ENCODE measurements around the gene SOHLH1. TPM values are rescaled to one million over a fixed set of nuclear protein-coding genes. Genes with fewer than 3 reads are reported as not detected.

The SOHLH1 gene
- total and polyA plus RNA-seq, 12 donors: not detected

DNA sequence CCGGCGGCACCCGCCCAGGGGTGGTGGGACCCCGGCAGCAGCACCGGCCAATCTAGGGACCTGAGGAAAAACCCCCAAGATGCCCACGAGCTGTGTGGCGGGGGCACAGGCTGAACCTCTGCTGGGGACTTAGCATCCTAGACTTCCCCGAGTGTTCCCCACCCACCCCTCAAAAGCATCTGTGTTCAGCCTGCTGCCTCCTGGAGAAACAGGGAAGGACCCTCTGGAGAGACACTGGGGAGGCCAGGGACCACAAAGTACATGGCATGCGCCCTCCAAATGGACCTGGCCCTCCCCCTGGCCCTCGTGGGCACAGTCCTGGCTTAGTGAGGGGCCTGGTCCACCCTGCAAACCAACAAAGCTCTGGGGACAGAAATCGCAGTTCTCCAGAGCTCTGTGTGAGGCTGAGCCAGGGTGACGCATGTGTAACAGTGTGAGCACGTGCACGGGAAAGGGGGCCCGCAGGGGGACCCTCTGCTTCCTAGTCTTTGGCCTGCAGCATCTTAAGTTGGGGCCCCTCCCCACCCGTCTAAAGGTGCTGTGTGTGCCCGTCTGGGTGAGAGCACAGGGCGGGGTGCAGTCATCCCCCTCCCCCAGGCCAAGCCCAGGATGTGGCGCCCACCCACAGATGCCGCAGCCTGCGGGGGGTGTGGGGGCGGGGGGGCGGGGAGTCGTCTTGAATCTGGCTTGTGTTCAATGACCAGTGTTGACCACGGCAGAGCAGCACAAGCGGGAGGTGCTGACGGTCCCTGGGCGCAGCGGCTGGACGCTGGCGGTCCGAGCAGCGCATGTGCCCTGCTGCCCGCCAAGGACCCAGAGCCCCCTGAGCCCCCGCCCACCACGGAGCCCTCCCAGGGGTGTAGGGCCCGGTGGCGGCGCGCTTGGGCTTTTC, 2.0 kb upstream of the SOHLH1 start:
- DNase-seq: no peak
- Histone ChIP-seq H3K4me3 (peak overlapping the region in 7 of 10 donors; percentile 7 to 38 (median 20)), H3K27ac (no peak overlapping the region), H3K27me3 (peaks cover 5 to 47% (median 43%) of the 10 kb centered on the region in 7 donors), H3K36me3 (no peaks in the 10 kb centered on the region), H3K9me3 (no peaks in the 10 kb centered on the region), H3K4me1 (peaks cover 0 to 28% (median 11%) of the 10 kb centered on the region in 9 donors)
- TF ChIP-seq, protein P1, sequence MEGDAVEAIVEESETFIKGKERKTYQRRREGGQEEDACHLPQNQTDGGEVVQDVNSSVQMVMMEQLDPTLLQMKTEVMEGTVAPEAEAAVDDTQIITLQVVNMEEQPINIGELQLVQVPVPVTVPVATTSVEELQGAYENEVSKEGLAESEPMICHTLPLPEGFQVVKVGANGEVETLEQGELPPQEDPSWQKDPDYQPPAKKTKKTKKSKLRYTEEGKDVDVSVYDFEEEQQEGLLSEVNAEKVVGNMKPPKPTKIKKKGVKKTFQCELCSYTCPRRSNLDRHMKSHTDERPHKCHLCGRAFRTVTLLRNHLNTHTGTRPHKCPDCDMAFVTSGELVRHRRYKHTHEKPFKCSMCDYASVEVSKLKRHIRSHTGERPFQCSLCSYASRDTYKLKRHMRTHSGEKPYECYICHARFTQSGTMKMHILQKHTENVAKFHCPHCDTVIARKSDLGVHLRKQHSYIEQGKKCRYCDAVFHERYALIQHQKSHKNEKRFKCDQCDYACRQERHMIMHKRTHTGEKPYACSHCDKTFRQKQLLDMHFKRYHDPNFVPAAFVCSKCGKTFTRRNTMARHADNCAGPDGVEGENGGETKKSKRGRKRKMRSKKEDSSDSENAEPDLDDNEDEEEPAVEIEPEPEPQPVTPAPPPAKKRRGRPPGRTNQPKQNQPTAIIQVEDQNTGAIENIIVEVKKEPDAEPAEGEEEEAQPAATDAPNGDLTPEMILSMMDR (IDR thresholded peaks at IDR 0.05): no peak
- WGBS, 2 donors: 23 to 24% methylated on average over 40 of the region's 40 CpGs
- ATAC-seq: peak in 1 of 8 donors; percentile 4
- intact Hi-C loops (cut with DNase I): loop anchor here in 3 of 10 donors (5.0 to 10.0 kb wide), 2 partner anchors 206 to 423 kb away; partner anchors contain the start of gene CAMSAP1 (in 1 of the 3)

DNA sequence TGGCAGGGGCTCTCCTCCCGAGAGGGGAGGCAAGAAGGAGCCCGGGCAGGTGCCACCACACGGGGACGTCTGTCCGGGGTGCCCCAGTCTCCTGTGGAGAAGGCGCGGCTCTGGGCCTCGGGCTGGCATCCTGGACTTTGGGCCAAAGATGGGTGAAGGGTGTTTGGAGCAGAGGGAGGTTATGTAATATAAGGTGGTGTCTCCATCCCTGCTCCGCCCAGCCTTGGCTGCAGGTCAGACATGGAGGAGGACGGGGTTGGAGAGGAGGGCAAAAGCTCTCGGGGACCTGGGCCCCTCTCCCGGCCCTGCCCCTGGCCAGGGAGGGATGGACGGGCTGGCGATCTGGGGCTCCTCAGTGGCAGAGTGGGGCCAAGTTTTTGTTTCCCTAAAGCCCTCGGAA, 1.2 kb upstream of the SOHLH1 start:
- Histone ChIP-seq H3K4me3 (no peak overlapping the region), H3K4me1 (peaks cover 0 to 27% (median 11%) of the 10 kb centered on the region in 9 donors), H3K27ac (no peak overlapping the region), H3K27me3 (peaks cover 5 to 47% (median 41%) of the 10 kb centered on the region in 7 donors), H3K36me3 (no peaks in the 10 kb centered on the region), H3K9me3 (no peaks in the 10 kb centered on the region)
- ATAC-seq: no peak
- DNase-seq: no peak
- WGBS, 2 donors: 69 to 74% methylated on average over 15 of the region's 15 CpGs
- TF ChIP-seq, protein P1 (IDR thresholded peaks at IDR 0.05): no peak
- intact Hi-C loops (cut with DNase I): loop anchor here in 3 of 10 donors (5.0 to 10.0 kb wide), 2 partner anchors 207 to 424 kb away; partner anchors contain the start of gene CAMSAP1 (in 1 of the 3)

DNA sequence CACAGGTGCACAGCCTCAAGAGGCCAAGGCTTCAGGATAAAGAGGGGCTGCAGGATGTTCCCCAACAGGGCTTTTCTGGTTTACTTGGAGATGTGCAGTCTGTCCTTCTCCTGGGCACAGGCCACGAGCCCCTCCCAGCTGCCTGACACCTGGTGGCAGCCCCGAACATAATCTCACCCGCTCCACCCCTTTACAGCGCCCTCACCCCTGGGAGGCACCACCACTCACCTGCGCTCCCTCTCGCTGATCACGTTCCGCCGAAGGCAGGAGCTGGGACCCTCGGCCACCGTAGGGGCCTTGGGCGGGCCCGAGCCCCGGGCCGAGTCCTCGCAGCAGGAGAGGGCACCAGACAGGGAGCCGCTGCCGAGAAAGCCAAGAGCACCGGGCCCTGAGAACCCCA, 514 bp downstream of the SOHLH1 start:
- TF ChIP-seq, protein P1 (IDR thresholded peaks at IDR 0.05): no peak
- Histone ChIP-seq H3K36me3 (no peaks in the 10 kb centered on the region), H3K27ac (no peak overlapping the region), H3K4me1 (peaks cover 0 to 15% (median 10%) of the 10 kb centered on the region in 9 donors), H3K27me3 (peaks cover 5 to 44% (median 27%) of the 10 kb centered on the region in 7 donors), H3K9me3 (no peaks in the 10 kb centered on the region), H3K4me3 (no peak overlapping the region)
- ATAC-seq (no peak), DNase-seq (no peak)
- WGBS, 2 donors: 68 to 76% methylated on average over 19 of the region's 19 CpGs
- intact Hi-C loops (cut with DNase I): no loop called here

DNA sequence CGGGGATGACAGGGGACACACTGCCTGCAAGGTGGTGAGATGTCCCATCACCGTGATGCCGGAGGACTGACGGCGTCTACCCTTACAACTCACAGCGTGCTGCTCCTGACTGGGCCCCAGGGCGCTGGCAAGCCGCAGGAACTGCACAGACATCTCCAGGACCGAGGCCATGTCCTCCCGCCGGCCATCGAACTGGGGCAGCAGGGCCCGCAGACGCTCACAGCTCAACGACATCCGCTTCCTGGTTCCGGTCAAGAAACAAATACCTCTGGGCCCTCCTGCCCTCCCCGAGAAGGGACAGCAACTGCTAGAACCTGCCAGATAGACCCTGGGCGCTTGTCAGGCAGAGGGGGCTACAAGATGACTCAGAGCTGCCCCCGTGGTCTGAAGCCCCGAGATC, 1.0 kb downstream of the SOHLH1 start:
- no peaks in the 10 kb centered on the region for H3K36me3 ChIP-seq
- no peak overlapping the region for H3K27ac ChIP-seq
- TF ChIP-seq, protein P1 (IDR thresholded peaks at IDR 0.05): no peak
- intact Hi-C loops (cut with DNase I): no loop called here
- no peak overlapping the region for H3K4me3 ChIP-seq
- WGBS, 2 donors: 63 to 70% methylated on average over 21 of the region's 21 CpGs
- ATAC-seq (no peak), DNase-seq (no peak)
- H3K9me3 ChIP-seq: no peaks in the 10 kb centered on the region
- H3K4me1 ChIP-seq: peaks cover 0 to 15% (median 10%) of the 10 kb centered on the region in 9 donors
- peaks cover 5 to 44% (median 22%) of the 10 kb centered on the region in 7 donors for H3K27me3 ChIP-seq

Measured in heart right ventricle (tissue), 16 donors.